A673 (cell line): ENCODE measurements around the gene C14orf132. TPM values are rescaled to one million over a fixed set of nuclear protein-coding genes. Genes with fewer than 3 reads are reported as not detected.

Source experiments
- BruUV-seq: library from RNA; stranded (reverse); fragments of 400-500 nt; replicated peaks from 2 replicates; lab custom pipeline; 2021; lab: Mats Ljungman, UMichigan
- CTCF ChIA-PET: fragments of 300-600 bp; sonication (Branson Sonifier 250); formaldehyde crosslinking; loops from one replicate; lab custom pipeline; 2022; ENCODE audit warnings: antibody characterized with exemption; lab: Charles Lee
- POLR2A ChIA-PET: fragments of 300-600 bp; sonication (Branson Sonifier 250); formaldehyde crosslinking; loops from one replicate; lab custom pipeline; 2022; ENCODE audit warnings: antibody characterized with exemption; ENCODE audit not compliant: low non-redundant PET; lab: Charles Lee
- DNase-seq: peaks from one replicate; pipeline ENCODE4 v3.0.0-alpha.2; 2015; ENCODE audit warnings: low spot score
- H3K27ac ChIP-seq: fragments of 200-600 bp; sonication (generic); 2 replicates; pipeline ENCODE4 v1.5.1; 2016; ENCODE audit warnings: mixed run types, low read depth, mild to moderate bottlenecking, mixed read lengths, antibody characterized with exemption, low read length; ENCODE audit not compliant: poor library complexity, severe bottlenecking
- H3K27me3 ChIP-seq: fragments of 200-600 bp; sonication (generic); replicated peaks from 2 replicates; pipeline ENCODE4 v1.6.1; 2017; ENCODE audit warnings: mixed run types, low read depth, mild to moderate bottlenecking, mixed read lengths, antibody characterized with exemption, low read length; ENCODE audit not compliant: insufficient read depth, poor library complexity
- H3K36me3 ChIP-seq: fragments of 200-600 bp; sonication (generic); 2 replicates; pipeline ENCODE4 v1.6.1; 2016; ENCODE audit warnings: mixed run types, mild to moderate bottlenecking, mixed read lengths, antibody characterized with exemption, low read length; ENCODE audit not compliant: insufficient read depth, poor library complexity, severe bottlenecking
- H3K4me1 ChIP-seq: fragments of 200-600 bp; sonication (generic); 2 replicates; pipeline ENCODE4 v1.6.1; 2017; ENCODE audit warnings: mixed run types, mild to moderate bottlenecking, mixed read lengths, antibody characterized with exemption, low read length; ENCODE audit not compliant: insufficient read depth, poor library complexity, severe bottlenecking
- H3K4me3 ChIP-seq: fragments of 200-600 bp; sonication (generic); 2 replicates; pipeline ENCODE4 v1.5.1; 2016; ENCODE audit warnings: low read depth, mixed run types, mild to moderate bottlenecking, mixed read lengths, low read length; ENCODE audit not compliant: poor library complexity, severe bottlenecking
- H3K9me3 ChIP-seq: fragments of 200-600 bp; sonication (generic); 2 replicates; pipeline ENCODE4 v1.6.1; 2016; ENCODE audit warnings: mixed run types, low read depth, mild to moderate bottlenecking, mixed read lengths, antibody characterized with exemption, low read length; ENCODE audit not compliant: poor library complexity, severe bottlenecking
- CTCF ChIP-seq: fragments of 300-800, 200-600 bp; sonication (generic); conservative IDR thresholded peaks from 2 replicates; pipeline ENCODE4 v1.5.1; 2017; ENCODE audit warnings: low read depth, mild to moderate bottlenecking, antibody characterized with exemption, low read length, moderate library complexity, mixed read lengths
- EZH2 ChIP-seq: fragments of 200-600 bp; sonication (generic); IDR thresholded peaks from 2 replicates; pipeline ENCODE4 v1.6.1; 2017; ENCODE audit warnings: borderline replicate concordance, low read depth, mild to moderate bottlenecking, mixed read lengths, antibody characterized with exemption, low read length; ENCODE audit not compliant: poor library complexity, severe bottlenecking
- intact Hi-C: fragments of 100-400 bp; cut with micrococcal nuclease; formaldehyde crosslinking; loops from one replicate; pipeline ENCODE4 v1.10.0; 2022; ENCODE audit not compliant: unreplicated experiment
- total RNA-seq: library from RNA; stranded (reverse); gene quantifications from 2 replicates; pipeline ENCODE4 v1.2.3, GENCODE V29; 2021

Gene C14orf132
- total RNA-seq, 1 experiment from 2014 or later, result 8.3 TPM

DNA sequence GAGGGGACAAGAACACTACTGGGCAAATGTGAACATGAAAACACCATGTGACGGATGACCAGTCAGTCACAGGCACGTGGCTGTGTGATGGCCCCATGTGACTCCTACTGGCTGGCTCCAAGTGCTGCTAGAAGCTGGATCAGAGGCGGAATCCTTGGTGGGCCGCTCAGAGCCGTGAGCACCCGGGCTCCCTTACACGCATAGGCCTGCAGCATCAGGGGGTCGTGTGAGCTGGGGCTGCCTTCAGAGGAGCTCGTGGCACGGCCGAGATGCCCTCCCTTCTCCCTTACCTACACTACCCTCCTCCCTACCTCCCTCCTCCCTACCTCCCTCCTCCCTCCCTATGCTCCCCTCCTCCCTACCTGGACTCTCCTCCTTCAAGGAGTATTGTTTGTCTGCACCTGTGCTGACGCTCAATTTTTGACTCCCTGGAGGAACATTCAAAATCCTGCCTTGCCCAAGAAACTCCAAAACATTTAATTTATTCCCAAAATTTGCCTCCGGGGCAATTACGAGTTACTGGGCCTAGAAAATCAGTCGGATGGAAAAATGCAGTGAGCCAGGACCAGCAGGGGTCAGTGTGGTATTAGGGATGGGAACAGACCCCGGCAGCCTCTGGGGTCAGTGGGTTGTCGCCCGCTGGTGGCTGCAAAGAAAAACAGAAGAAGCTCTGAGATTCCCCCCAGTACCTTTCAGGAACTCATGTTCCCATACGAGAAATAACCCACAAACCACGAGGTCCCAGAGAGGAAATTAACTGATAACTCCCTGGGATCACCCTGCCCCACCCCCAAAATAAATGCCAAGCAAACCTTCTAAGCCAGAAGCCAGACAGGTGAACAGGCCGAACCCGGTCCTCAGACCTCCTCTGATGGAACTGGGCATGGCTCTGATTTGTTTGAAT, 61.3 kb downstream of the C14orf132 start:
- peak; percentile 77 for DNase-seq
- Histone ChIP-seq H3K36me3 (no peaks in the 10 kb centered on the region), H3K4me1 (peaks cover 7% of the 10 kb centered on the region), H3K27me3 (no peaks in the 10 kb centered on the region), H3K4me3 (no peak overlapping the region), H3K27ac (no peak overlapping the region), H3K9me3 (no peaks in the 10 kb centered on the region)
- intact Hi-C loops, result loop anchor here (1.0 kb wide), 2 partner anchors 175 to 324 kb away; no protein-coding TSS in a partner anchor
- CTCF ChIA-PET, result interaction anchor here (0.6 to 2.9 kb wide), 8 partner anchors 9 to 753 kb away, joined by 3 to 33 read pairs (median 4); no protein-coding TSS in a partner anchor
- no peak for TF ChIP-seq EZH2
- TF ChIP-seq CTCF, result peak; percentile 95
- POLR2A ChIA-PET, result no interaction called here
- BruUV-seq, result no TSS peak

GRCh38 chr14:96102081-96102856, 63.1 kb downstream of the C14orf132 start:
- no peaks in the 10 kb centered on the region for H3K9me3 ChIP-seq
- TF ChIP-seq EZH2, result no peak
- no peak for TF ChIP-seq CTCF
- H3K36me3 ChIP-seq, result no peaks in the 10 kb centered on the region
- H3K27ac ChIP-seq, result no peak overlapping the region
- no peaks in the 10 kb centered on the region for H3K27me3 ChIP-seq
- intact Hi-C loops, result no loop called here
- CTCF ChIA-PET, result interaction anchor here (0.6 to 1.6 kb wide), 2 partner anchors 174 to 379 kb away, joined by 4 to 7 read pairs; no protein-coding TSS in a partner anchor
- no peak overlapping the region for H3K4me3 ChIP-seq
- no peaks in the 10 kb centered on the region for H3K4me1 ChIP-seq
- no peak for DNase-seq
- no TSS peak for BruUV-seq
- POLR2A ChIA-PET, result no interaction called here

DNA sequence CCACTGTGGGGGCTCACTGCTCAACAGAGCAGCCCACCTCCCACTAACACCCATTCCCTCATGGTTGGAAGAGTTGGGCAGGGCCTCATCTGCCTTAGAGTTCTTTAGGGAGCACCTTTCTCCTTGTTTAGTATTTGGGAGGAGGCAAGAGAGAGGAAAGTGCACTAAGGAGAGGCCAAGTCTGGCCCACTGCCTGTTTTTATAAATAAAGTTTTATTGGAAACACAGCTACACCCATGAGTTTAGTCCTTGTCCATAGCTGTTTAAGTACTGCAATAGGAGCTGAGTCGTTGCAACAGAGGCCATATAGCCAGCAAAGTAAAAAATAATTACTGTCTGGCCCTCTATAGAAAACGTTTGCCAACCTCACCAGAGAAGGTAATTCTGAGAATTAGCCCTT, 63.9 kb downstream of the C14orf132 start:
- CTCF ChIA-PET, result interaction anchor here (1.6 kb wide), 1 partner anchor 173 kb away, joined by 4 read pairs; no protein-coding TSS in a partner anchor

More for the DNA sequence above, 63.9 kb downstream of the C14orf132 start:
- Histone ChIP-seq H3K4me1 (no peaks in the 10 kb centered on the region), H3K27me3 (no peaks in the 10 kb centered on the region), H3K9me3 (no peaks in the 10 kb centered on the region), H3K36me3 (no peaks in the 10 kb centered on the region), H3K27ac (no peak overlapping the region), H3K4me3 (no peak overlapping the region)
- POLR2A ChIA-PET, result no interaction called here
- DNase-seq, result no peak
- TF ChIP-seq CTCF (no peak), EZH2 (no peak)
- intact Hi-C loops, result no loop called here
- BruUV-seq, result no TSS peak
